WTC11 (cell line): ENCODE results near the gene RASGRP2. TPM values are rescaled to one million over a fixed set of nuclear protein-coding genes. Genes with fewer than 3 reads are reported as not detected.

Experiments
- ATAC-seq: fragments of 200-7000 bp; cut with Tn5 transposase; 2 replicates; pipeline ENCODE4 v1.10.0; 2021; ENCODE audit warnings: mild to moderate bottlenecking, moderate library complexity
- CTCF ChIA-PET: fragments of 300-600 bp; sonication (Branson Sonifier 250); formaldehyde crosslinking; loops from one replicate; lab custom pipeline; 2021; ENCODE audit warnings: antibody characterized with exemption; lab: Charles Lee
- POLR2A ChIA-PET: fragments of 350-600 bp; sonication (Branson Sonifier 250); formaldehyde crosslinking; loops from one replicate; lab custom pipeline; 2021; ENCODE audit warnings: antibody characterized with exemption; lab: Charles Lee
- DNase-seq: peaks from one replicate; pipeline ENCODE4 v3.0.0; 2021; ENCODE audit warnings: low spot score
- H3K27ac Mint-ChIP-seq: 2 replicates; pipeline ENCODE4 v1.8.0; 2021; ENCODE audit warnings: mixed read lengths
- H3K27me3 Mint-ChIP-seq: 2 replicates; pipeline ENCODE4 v1.8.0; 2021; ENCODE audit warnings: low read depth, mild to moderate bottlenecking, moderate library complexity, mixed read lengths
- H3K36me3 Mint-ChIP-seq: 2 replicates; pipeline ENCODE4 v1.8.0; 2021; ENCODE audit warnings: mixed read lengths
- H3K4me1 Mint-ChIP-seq: 2 replicates; pipeline ENCODE4 v1.8.0; 2022; ENCODE audit warnings: mixed read lengths
- H3K4me3 Mint-ChIP-seq: 2 replicates; pipeline ENCODE4 v1.8.0; 2021; ENCODE audit warnings: mild to moderate bottlenecking, moderate library complexity, mixed read lengths
- H3K9me3 Mint-ChIP-seq: 2 replicates; pipeline ENCODE4 v1.8.0; 2021; ENCODE audit warnings: mixed read lengths
- AFF4 ChIP-seq: sonication (generic); formaldehyde crosslinking; IDR thresholded peaks from 2 replicates; pipeline ENCODE4 v1.8.1; 2023; ENCODE audit warnings: mild to moderate bottlenecking, missing genetic modification reagents, borderline replicate concordance
- ARID4B ChIP-seq: sonication (generic); formaldehyde crosslinking; IDR thresholded peaks from 2 replicates; pipeline ENCODE4 v1.8.0; 2023; ENCODE audit warnings: missing genetic modification reagents, mild to moderate bottlenecking, borderline replicate concordance
- ATF3 ChIP-seq: sonication (generic); formaldehyde crosslinking; conservative IDR thresholded peaks from 2 replicates; pipeline ENCODE4 v1.8.1; 2022; ENCODE audit warnings: mild to moderate bottlenecking, missing genetic modification reagents
- CBFB ChIP-seq: sonication (generic); formaldehyde crosslinking; IDR thresholded peaks from 2 replicates; pipeline ENCODE4 v1.8.1; 2022; ENCODE audit warnings: mild to moderate bottlenecking, low read depth, missing genetic modification reagents
- CREB1 ChIP-seq: sonication (generic); formaldehyde crosslinking; IDR thresholded peaks from 2 replicates; pipeline ENCODE4 v1.8.0; 2023; ENCODE audit warnings: mild to moderate bottlenecking, missing genetic modification reagents
- FOXK1 ChIP-seq: sonication (generic); formaldehyde crosslinking; IDR thresholded peaks from 2 replicates; pipeline ENCODE4 v1.8.0; 2022; ENCODE audit warnings: mild to moderate bottlenecking, moderate library complexity, missing genetic modification reagents
- FOXP1 ChIP-seq: sonication (generic); formaldehyde crosslinking; IDR thresholded peaks from 2 replicates; pipeline ENCODE4 v1.8.0; 2022; ENCODE audit warnings: missing genetic modification reagents, mild to moderate bottlenecking, moderate library complexity, borderline replicate concordance
- GABPB1 ChIP-seq: sonication (generic); formaldehyde crosslinking; IDR thresholded peaks from 2 replicates; pipeline ENCODE4 v1.8.1; 2023; ENCODE audit warnings: mild to moderate bottlenecking, missing genetic modification reagents
- GRHL2 ChIP-seq: fragments of 250-450 bp; sonication (Bioruptor Pico); IDR thresholded peaks from 2 replicates; pipeline ENCODE4 v1.8.0; 2022; ENCODE audit warnings: mild to moderate bottlenecking, moderate library complexity; ENCODE audit not compliant: insufficient replicate concordance, severe bottlenecking
- MXD4 ChIP-seq: fragments of 250-450 bp; sonication (Bioruptor Pico); IDR thresholded peaks from 2 replicates; pipeline ENCODE4 v1.8.0; 2021; ENCODE audit warnings: mild to moderate bottlenecking, moderate library complexity, borderline replicate concordance
- MYBL2 ChIP-seq: sonication (generic); formaldehyde crosslinking; IDR thresholded peaks from 2 replicates; pipeline ENCODE4 v1.8.1; 2023; ENCODE audit warnings: mild to moderate bottlenecking, moderate library complexity, missing genetic modification reagents
- NR2C2 ChIP-seq: sonication (generic); formaldehyde crosslinking; IDR thresholded peaks from 2 replicates; pipeline ENCODE4 v1.8.0; 2022; ENCODE audit warnings: mild to moderate bottlenecking, missing genetic modification reagents
- PRDM15 ChIP-seq: sonication (generic); formaldehyde crosslinking; IDR thresholded peaks from 2 replicates; pipeline ENCODE4 v1.8.0; 2022; ENCODE audit warnings: missing genetic modification reagents
- STAT6 ChIP-seq: sonication (generic); formaldehyde crosslinking; conservative IDR thresholded peaks from 2 replicates; pipeline ENCODE4 v1.8.1; 2023; ENCODE audit warnings: mild to moderate bottlenecking, low read depth, missing genetic modification reagents, moderate library complexity
- TEAD4 ChIP-seq: sonication (generic); formaldehyde crosslinking; IDR thresholded peaks from 2 replicates; pipeline ENCODE4 v1.8.0; 2022; ENCODE audit warnings: mild to moderate bottlenecking, missing genetic modification reagents
- ZBTB21 ChIP-seq: sonication (generic); formaldehyde crosslinking; IDR thresholded peaks from 2 replicates; pipeline ENCODE4 v1.8.1; 2023; ENCODE audit warnings: mild to moderate bottlenecking, missing genetic modification reagents, borderline replicate concordance
- ZNF121 ChIP-seq: sonication (generic); formaldehyde crosslinking; IDR thresholded peaks from 2 replicates; pipeline ENCODE4 v1.8.0; 2023; ENCODE audit warnings: missing genetic modification reagents
- ZNF219 ChIP-seq: sonication (generic); formaldehyde crosslinking; IDR thresholded peaks from 2 replicates; pipeline ENCODE4 v1.8.0; 2023; ENCODE audit warnings: missing genetic modification reagents, mild to moderate bottlenecking, borderline replicate concordance
- ZNF281 ChIP-seq: sonication (generic); formaldehyde crosslinking; IDR thresholded peaks from 2 replicates; pipeline ENCODE4 v1.8.0; 2023; ENCODE audit warnings: mild to moderate bottlenecking, missing genetic modification reagents
- total RNA-seq: library from RNA; stranded (reverse); gene quantifications from 3 replicates; pipeline ENCODE4 v1.2.3, GENCODE V29; 2021

The RASGRP2 gene
- total RNA-seq, 1 experiment from 2014 or later = 31.9 TPM

GRCh38 chr11:64771861-64772260, 27.9 kb upstream of the RASGRP2 start (continued):
- TF ChIP-seq STAT6 (CRISPR knock-in tag) (no peak), GABPB1 (no peak), CREB1 (CRISPR knock-in tag) (no peak), AFF4 (CRISPR knock-in tag) (no peak), TEAD4 (CRISPR knock-in tag) (no peak), NR2C2 (CRISPR knock-in tag) (no peak), CBFB (CRISPR knock-in tag) (no peak), ARID4B (CRISPR knock-in tag) (no peak), ZBTB21 (CRISPR knock-in tag) (no peak)

- no peaks in the 10 kb centered on the region for H3K9me3 Mint-ChIP-seq
- DNase-seq (peak; percentile 5), ATAC-seq (no peak)
- CTCF ChIA-PET = interaction anchor here (1.3 to 1.4 kb wide), 2 partner anchors 27 to 29 kb away, joined by 3 to 4 read pairs; no protein-coding TSS in a partner anchor
- H3K4me3 Mint-ChIP-seq = no peak overlapping the region
- no peaks in the 10 kb centered on the region for H3K27me3 Mint-ChIP-seq
- peaks cover 25% of the 10 kb centered on the region for H3K4me1 Mint-ChIP-seq
- H3K36me3 Mint-ChIP-seq = peaks cover 90% of the 10 kb centered on the region
- POLR2A ChIA-PET = no interaction called here
- peak overlapping the region; percentile 29; the same call in 1 of the 2 replicates for H3K27ac Mint-ChIP-seq
- TF ChIP-seq FOXP1 (no peak), ZNF219 (CRISPR knock-in tag) (no peak), GABPB1 (no peak), FOXK1 (CRISPR knock-in tag) (no peak), ZNF281 (CRISPR knock-in tag) (no peak), GRHL2 (CRISPR knock-in tag) (no peak), PRDM15 (CRISPR knock-in tag) (no peak), MYBL2 (no peak), ATF3 (CRISPR knock-in tag) (no peak), MXD4 (CRISPR knock-in tag) (no peak), ZNF121 (CRISPR knock-in tag) (no peak)
These were observed 26.2 kb upstream of the RASGRP2 start for GRCh38 chr11:64770120-64770519.
